Kidney capillary endothelial cell (primary cell): Measurements from ENCODE around the gene CIBAR2.

Source experiments
- DNase-seq: peaks from one replicate; pipeline ENCODE4 v3.0.0-alpha.2; 2018; ENCODE audit warnings: low spot score

CIBAR2 gene

DNA sequence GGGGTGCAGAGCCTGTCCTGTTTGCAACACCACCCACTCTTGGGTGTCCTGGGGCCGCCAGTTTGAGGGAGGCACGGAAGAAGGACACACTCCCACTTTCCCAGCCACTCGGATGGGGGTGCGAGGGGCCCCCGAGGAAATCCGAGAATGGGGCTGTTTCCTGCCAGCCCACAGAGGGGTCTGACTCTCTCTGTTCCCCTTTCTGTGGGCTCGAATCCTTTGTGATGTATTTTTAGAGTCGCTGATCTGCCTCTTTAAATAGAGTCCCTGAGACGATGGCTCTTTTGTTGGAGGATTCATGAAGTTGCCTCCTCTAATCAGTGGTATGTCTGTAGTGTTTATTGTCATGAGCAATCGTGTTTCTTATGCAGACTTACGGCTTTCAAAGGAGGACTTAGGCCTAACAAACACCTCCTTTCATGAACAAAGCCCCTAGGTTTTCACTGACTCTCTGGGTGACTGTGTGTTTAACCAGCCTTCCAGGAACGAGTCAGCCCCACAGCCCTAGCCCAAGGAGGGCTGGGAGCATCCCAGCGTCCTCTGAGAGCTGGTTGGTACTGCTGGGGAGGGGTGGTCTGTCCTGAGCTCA lies 29.1 kb downstream of the CIBAR2 start:
- DNase-seq: no peak

DNA sequence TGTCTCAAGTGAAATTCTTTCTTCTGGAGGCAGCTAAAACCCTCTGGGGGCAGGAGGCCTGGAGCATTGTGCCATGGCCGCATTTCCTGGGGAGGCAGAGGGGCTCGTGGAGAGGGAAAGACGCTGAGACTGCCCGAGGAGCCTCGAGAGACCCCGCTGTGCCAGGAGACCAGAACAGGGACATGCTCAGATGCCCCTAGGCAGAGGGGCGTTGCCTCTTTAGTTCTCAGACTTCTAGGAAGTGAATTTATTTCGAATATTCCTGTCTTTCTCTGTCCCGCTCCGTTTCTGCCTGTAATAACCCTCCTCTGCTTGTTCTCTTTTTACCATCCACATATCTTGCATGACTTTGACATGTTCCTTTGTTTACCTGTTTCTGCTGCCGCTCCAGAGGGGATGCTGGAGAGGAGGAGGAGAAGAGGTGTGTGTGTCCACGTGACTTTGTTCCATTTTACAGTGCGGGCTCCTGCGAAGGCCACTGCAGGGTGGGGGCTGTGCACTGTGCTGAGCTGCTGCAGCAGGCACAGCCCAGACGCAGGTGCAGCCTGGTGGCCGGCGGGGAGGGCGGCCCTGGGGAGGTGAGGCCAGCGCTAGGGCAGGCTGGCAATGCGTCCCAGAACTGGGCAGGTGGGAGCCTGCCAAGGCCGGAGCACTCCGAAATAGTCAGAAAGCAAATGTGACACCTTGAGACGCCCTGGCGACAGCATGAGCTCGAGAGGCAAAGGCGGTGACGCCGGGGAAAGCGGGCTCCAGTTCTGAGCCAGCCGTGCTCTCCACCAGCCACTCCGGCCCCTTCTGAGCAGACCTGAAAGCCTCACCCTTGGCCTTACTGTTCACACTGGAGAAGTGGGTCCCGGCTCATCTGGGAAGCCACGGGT lies 29.9 kb downstream of the CIBAR2 start:
- DNase-seq: no peak

DNA sequence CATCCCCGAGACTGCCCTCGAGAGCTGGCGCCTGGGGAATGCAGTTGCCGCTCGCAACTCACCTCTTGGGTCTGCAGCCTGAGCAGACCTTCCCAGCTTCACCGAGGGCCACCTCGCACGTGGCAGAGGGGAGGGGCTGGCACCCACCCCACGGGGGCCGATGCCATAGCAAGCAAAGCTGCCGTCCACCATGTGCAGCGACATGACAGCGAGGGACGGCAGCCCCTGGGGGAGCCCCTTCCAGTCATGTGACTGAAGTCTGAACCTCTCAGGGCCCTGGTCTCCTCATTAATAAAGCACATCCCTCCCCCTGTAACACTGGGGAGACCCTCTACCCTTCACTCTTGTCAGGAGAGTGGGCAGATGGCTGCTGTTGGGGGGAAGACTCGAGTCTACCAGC lies 30.5 kb downstream of the CIBAR2 start:
- DNase-seq: no peak

DNA sequence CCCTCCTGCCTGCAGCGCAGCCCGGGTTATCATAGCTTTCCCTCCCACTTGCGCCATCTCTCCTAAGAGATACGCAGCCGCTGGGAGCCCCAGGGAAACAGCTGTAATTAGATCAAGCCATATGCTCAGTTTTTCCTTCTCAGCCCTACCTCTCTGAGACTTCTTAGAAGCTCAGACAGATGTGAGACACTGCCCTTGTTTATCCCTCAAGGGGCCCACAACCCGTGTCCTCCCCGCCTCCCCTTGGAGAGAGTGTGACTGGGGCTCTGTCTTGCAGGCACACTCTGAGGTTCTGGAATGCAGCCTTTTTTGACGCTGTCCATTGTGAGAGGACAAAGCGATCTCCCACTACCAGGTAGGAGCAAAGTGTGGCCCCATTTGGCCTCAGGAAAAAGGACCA lies 31.2 kb downstream of the CIBAR2 start:
- DNase-seq: no peak

DNA sequence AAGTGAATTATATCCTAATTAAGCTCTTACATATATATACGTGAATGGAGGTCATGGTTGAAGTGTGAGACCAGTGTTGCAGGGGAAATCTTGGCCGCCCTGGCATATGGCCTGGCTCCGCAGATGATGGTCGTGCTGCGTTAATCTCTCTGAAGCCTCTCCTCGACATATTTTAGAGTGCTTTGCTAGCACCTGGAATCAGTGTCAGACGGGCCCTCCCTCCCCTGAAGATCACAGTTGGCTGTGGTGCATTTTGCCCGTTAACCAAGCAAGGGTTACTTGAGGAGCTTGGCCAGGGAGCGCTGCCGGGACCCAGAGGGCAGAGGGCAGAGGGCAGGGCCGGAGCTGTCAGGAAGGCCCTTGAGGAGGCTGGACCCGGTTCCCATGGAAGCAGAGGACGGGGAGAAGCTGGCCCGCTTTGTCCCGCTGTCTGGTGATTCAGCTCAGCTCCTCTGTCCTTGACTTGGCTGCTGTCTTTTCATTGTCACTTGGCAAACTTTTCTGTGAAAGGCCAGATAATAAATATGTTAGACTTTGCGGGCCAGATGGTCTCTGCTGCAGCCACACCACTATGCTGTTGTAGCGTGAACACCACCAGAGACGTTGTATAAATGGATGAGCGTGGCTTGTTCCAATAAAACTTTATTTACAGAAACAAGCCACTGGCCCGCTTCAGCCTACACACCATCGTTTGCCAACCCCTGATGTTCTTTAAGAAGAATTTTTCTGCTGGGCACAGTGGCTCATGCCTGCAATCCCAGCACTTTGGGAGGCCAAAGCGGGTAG lies 32.3 kb downstream of the CIBAR2 start:
- DNase-seq: no peak

DNA sequence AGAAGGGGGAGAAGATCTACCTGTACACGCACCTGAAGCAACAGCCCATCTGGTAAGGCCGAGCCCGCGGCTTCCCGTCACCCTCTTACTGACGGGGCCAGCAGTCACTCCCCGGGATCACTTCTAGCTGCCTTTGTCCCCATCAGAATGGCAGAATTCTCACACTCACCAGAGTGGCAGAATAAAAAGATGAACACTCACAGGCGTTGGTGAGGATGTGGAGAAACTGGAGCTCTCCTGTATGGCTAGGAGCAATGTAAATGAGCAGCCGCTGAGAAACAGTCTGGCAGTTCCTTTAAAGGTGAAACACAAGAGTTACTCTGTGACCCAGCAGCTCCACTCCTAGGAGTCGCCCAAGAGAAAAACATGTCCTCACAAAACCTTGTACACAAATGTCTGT lies 33.3 kb downstream of the CIBAR2 start:
- no peak for DNase-seq

DNA sequence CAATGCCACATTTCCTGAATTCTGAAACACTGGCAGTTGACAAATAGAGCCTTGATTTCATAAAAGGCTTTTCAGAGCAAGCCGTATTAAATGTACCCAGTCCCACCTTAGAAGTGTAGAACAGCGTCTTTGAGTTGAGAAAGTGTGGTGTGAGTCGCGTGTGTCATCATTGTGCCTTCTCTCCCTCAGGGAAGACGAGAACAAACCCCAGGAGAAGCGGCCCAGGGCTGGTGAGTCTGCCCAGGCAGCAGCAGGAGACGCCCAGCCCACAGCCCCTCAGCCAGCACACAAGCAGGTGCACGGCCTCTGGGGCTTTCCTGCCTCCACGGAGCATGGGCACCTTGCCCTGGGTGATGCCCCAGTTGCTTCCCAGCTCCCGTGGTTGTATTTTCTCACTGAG lies 34.0 kb downstream of the CIBAR2 start:
- DNase-seq: no peak

DNA sequence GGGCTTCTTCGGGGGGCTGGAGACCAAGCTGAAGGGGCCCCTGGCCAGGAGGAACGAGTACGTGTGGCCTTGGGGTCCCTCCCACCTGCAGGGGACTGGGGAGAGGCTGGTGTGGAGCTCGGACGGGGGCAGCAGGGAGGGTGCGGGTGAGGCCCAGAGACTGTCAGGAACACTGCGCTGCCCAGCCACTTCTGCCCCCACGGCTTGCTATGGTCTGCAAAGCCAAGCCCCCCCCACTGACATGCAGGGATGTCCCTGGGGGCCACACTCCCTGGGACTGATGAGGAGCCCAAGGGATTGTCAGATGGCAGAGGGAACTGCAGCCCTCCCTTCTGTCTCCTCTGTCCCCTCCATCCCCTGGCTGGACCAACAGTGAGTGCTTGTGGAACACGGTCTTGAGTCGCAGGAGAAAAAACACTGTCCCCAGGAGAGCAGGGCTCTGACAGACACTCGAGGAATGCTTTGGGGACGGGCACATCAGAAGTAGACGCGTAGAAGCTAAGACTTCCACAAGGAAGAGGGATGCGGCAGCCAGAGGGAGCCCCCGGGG lies 34.6 kb downstream of the CIBAR2 start:
- DNase-seq: no peak

DNA sequence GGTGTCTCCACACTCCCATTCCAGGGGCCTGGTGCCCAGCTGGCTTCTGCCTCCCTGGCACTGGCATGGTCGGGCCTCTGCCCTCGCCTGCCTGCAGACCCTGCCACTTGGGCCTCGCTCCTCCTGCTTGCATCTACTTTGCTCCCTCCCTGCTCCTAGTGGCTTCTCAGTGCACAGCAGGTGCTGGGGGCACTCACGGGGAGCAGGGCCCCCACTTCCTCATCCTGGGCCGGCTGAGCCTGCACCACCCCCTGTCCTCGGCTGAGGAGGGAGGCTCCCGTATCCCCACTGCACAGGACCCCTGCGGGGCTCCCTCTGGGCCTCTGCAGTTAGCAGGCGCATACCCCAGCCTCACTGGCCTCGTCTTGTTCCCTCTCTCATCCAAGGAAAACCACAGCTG lies 35.2 kb downstream of the CIBAR2 start:
- DNase-seq: no peak

DNA sequence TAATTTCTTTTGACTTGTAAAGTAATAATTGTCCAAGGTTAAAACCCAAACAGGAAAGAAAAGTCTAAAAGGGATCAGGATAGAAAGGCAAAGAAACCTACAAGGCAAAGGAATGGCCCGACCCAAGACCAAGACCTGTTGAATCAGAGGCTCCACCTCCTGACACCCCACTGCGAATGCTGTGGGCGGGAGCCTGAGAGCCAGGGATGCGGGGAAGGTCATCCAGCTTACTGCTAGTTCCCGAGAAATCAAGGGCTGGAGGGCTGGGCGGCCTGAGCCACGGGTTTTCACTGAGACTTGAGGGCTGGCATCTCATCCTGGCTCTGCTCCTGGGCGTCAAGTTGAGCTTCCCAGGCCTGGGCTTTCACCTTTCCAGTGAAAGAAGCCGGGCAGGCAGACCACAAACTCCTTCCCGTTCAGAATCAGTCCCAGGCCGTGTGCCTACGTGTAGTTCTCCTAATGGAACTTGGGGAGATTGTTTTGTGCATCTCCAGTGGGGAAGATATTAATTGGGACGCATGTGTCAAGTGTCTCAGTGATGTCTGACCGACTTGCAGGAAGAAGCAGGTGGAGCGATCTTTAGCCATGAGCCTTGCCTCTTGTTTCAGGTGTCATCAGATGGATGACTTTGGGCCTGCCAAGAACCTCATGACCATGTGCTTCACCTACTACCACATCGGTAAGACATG lies 36.9 kb downstream of the CIBAR2 start:
- no peak for DNase-seq

DNA sequence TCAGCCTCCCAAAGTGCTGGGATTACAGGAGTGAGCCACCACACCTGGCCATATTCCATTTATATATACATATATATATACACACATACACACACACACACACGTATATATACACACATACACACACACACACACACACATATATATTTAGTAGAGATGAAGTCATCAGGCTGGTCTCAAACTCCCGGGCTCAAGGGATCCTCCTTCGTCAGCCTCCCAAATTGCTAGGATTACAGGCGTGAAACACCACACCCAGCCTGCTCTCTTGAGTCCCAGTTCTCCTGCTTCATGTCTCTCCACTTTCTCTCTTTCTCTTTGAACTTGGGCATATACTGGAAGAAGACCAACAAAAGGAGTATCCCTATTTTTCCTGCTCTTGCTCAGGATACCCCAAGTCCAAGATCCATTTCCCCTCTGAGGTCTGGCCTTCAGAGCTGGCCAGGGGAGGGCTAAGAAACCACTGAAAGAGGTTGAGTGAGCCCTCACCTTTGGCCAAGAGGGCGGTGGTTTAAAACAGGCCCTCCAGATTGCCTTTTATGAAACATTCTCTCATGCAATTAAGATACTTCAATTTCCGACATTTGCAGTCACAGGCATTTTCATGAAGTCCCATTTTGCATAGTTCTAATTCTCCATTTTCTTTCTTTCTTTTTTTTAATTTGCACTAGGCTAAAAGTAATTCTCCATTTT lies 37.9 kb downstream of the CIBAR2 start:
- DNase-seq: no peak

DNA sequence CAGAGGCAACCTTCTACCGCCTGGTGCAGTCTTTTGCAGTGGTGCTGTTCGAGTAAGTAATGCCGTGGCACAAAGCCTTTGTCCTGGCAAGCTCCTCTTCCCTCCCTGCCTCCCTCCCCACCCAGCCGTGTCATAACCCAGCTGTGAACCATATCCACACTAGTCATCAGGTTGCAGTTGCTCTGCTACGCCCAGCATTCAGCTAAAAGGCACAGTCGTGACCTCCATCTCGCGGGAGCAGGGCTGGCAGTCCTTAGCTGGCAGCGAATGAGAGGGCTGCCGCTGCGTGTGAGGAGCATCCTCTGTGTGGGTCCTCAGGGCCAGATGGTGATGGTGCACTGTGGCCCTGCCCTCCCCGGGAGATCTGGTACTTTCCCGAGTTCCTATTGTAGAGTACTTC lies 39.3 kb downstream of the CIBAR2 start:
- no peak for DNase-seq

DNA sequence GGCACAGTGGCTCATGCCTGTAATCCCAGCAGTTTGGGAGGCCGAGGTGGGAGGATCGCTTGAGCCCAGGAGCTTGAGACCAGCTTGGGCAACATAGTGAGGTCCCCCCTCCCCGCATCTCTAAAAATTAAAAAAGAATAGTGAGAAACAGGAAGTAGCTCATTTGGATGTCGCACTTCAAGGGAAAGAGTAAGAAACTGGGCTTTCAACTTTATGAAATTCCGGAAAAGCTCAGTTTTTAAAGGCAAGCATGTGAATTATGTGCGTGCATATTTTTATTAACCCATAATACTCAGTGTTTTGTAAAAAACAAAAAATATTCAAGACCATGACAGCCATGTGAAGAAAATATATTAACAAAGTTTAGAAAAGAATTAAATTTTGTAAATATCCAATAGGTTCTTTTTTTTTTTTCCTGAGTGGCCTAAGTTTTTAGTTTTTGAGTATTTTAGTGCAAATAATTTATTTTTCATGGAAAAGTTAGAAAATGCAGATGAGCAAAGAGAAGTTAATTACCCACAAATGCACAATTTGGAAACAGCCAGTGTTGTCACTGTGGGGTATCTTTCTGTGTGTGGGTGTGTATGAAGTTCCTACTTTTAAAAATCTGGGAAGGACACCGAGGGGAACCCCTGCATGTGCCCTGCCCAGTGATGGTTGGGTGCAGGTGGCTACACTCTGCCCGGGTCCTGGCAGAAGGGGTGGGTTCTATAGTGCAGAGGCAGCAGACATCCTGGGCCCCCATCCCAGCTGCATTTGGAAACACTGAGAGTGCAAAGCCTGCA lies 40.0 kb downstream of the CIBAR2 start:
- no peak for DNase-seq

DNA sequence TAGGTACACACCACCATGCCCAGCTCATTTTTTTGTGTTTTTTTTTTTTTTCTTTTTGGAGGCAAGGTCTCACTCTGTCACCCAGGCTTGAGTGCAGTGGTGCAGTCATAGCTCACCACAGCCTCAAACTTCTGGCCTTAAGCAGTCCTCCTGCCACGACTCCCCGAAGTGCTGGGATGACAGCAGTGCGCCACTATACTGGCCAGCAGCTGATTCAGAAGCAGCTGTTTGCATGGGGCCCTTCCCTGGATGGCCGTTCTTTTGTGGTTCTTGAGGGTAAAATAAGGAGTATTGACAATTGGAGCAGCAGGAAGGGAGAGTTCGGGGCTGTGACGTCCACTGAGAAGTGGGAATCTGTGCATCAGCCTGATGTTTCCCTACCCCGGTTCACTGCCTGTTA lies 43.1 kb downstream of the CIBAR2 start:
- no peak for DNase-seq

DNA sequence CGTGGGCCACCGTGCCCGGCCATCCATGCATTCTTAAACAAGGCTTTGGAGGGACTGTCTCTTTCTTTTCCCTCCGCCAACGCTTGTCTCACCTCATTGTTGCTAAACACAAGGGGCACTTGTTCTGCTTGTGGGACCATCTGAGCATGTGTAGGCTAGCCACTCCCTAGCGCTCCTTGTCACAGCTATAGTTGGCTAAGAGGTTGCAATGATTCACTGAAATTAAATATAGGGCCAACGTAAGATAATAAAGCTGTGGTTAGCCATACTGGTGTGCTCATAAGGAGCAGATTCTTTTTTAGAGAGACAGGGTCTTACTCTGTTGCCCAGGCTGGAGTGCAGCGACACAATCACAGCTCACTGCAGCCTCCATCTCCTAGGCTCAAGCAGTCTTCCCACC lies 43.5 kb downstream of the CIBAR2 start:
- no peak for DNase-seq

DNA sequence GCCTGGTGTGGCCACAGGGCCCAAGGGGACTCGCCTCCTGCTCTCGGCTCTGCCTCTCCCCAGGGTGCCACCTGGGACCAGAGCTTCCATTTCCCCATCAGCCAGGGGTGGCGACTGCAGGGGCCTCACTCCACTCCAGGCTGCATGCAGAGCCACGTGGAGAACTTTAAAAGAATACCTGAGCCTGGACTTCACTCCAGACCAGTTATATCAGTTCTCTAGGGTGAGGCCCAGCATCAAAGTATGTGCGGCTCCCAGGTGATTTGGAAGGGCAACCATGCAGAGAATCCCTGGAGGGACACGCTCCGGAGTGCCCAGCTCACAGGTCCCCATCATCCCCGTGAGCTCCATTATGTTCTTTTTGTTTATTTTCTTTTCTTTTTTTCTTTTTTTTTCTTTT lies 44.8 kb downstream of the CIBAR2 start:
- DNase-seq: no peak

DNA sequence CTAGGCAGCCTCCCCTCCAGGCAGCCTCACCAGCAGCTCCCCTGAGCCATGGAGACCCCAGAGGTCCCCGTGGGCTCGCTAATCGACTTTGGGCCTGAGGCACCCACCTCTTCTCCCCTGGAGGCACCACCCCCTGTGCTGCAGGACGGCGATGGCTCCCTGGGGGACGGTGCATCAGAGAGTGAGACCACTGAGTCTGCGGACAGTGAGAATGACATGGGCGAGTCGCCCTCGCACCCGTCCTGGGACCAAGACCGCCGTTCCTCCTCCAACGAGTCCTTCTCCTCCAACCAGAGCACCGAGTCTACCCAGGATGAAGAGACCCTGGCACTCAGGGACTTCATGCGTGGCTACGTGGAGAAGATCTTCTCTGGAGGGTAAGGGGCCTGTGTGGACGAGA lies 45.2 kb downstream of the CIBAR2 start:
- no peak for DNase-seq

DNA sequence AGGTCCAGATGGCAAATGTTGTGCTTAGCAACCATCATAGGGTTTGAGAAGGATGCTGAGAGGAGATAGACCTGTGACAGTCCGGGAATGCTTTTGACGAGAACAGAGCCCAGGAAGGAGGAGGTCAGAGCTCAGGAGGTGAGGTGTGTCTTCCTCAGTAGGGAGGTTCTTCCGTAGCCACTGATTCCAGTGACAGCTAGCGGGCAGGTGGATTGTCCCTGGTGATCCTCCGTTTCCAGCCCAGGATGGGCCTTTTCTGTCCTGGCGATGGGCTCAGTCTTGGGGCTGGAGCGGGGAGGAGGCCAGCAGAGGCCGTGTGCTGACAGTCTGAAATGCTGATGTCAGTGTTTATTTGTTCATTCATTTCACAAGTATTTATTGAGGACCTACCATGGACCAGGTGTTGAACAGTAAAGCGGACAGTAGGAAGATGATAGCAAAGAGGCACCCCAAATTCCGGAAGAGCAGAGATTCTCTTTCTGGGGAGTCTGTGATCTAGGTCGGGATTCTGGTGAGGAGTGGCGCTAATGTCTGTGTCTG lies 45.9 kb downstream of the CIBAR2 start:
- DNase-seq: no peak

DNA sequence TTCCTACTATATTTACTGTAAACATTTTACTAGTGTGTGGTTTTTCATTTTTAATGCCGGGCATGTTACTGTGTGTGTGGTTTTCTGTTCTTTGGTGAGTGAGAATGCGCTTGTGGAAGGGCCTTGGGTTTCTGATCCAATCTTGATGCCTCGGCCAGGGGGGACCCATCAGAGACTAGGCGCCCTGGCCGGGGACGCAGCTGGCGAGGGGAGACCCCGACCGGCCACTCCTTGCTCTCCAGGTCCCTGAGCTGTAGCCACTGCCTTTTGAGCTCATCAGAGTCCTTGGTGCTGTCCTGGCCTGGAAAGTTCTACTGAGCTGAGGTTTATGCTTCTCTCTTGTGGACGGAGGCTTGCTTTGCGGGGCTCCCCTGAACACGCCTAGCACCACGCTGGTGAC lies 47.2 kb downstream of the CIBAR2 start:
- no peak for DNase-seq

DNA sequence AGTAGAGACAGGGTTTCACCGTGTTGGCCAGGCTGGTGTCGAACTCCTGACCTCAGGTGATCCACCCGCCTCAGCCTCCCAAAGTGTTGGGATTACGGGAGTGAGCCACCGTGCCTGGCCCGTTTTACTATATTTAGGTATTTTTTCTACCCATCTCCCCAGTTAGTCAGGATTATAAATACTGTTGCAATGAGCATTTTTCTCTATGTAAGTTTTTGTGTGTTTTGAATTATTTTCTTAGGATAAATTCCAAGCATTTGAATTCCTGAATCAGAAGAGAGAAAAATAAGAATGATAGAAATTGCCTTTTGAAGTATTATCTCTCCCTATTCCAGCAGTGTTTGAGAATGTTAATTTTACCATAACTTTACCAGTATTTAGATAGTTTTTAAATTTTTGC lies 48.1 kb downstream of the CIBAR2 start:
- DNase-seq: no peak

DNA sequence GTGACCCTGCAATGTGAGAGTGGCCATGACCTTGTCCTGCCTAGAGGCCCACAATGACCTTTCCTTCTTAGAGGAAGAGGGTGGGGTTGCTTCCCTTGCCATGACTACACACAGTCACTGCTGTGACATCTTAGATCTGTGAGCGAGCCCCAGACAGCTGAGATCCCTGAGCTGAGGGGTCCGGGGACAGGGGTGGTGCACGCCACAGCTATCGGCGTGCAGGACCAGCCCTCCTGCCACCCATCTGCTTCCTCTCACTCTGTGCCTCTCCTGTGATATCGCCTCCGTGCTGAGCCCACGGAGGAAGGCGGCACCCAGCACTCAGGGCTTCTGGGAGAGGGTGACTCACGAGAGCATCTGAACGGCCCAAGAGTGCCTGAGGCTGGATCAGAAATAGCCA lies 49.4 kb downstream of the CIBAR2 start:
- DNase-seq: no peak
